Ectodermal cell (in vitro differentiated cells): Measurements from ENCODE around the gene GLA. TPM values are rescaled to one million over a fixed set of nuclear protein-coding genes. Genes with fewer than 3 reads are reported as not detected.

ENCODE experiments used
- H3K27ac ChIP-seq: 2 replicates; pipeline ENCODE4 v1.7.0; 2013; ENCODE audit warnings: mild to moderate bottlenecking, low read depth, low read length; ENCODE audit not compliant: insufficient read depth, poor library complexity, severe bottlenecking
- H3K27me3 ChIP-seq: 2 replicates; pipeline ENCODE4 v1.7.0; 2013; ENCODE audit warnings: mild to moderate bottlenecking, low read length; ENCODE audit not compliant: insufficient read depth, control insufficient read depth, poor library complexity, severe bottlenecking
- H3K36me3 ChIP-seq: one replicate; pipeline ENCODE4 v1.7.0; 2013; ENCODE audit warnings: low read length; ENCODE audit not compliant: control insufficient read depth, insufficient read depth
- H3K4me1 ChIP-seq: one replicate; pipeline ENCODE4 v1.7.0; 2013; ENCODE audit warnings: low read length; ENCODE audit not compliant: control insufficient read depth, insufficient read depth
- H3K4me3 ChIP-seq: 2 replicates; pipeline ENCODE4 v1.7.0; 2013; ENCODE audit warnings: low read depth, low read length, control low read depth; ENCODE audit not compliant: insufficient read depth
- H3K9me3 ChIP-seq: 2 replicates; pipeline ENCODE4 v1.7.0; 2013; ENCODE audit warnings: mild to moderate bottlenecking, low read length, moderate library complexity; ENCODE audit not compliant: control insufficient read depth
- WGBS, 2 experiments: methylation state at CpG; one replicate each; pipeline ENCODE4 v1.1.7; 2013; ENCODE audit warnings: missing lambda C conversion rate in 2 of 2; 5-methylcytosine and 5-hydroxymethylcytosine counted together
- polyA plus RNA-seq, 4 experiments: library from polyadenylated mRNA; stranded (reverse); fragments of 50-300 nt; gene quantifications; one replicate each; pipeline ENCODE4 v1.2.3, GENCODE V29; 2013

Gene GLA
- polyA plus RNA-seq (2013, experiment 1 of 4): 42.4 TPM
- 47.1 TPM for polyA plus RNA-seq (2013, experiment 2 of 4)
- polyA plus RNA-seq (2013, experiment 3 of 4): 34.9 TPM
- polyA plus RNA-seq (2013, experiment 4 of 4): 34.0 TPM

- WGBS, 2 experiments: 0% methylated on average over 36 to 38 of the region's 47 CpGs
- peak within 1 kb of the TSS; percentile 87 for H3K27ac ChIP-seq
- no peaks in the 10 kb centered on the region for H3K27me3 ChIP-seq
- H3K36me3 ChIP-seq: peaks cover 8% of the 10 kb centered on the region
- H3K9me3 ChIP-seq: no peaks in the 10 kb centered on the region
- no peaks in the 10 kb centered on the region for H3K4me1 ChIP-seq
- peak within 1 kb of the TSS; percentile 69 for H3K4me3 ChIP-seq
Measured at GRCh38 chrX:101407748-101408531, at the start of gene GLA, which contains the start of gene HNRNPH2. Gene GLA (minus strand): TSS chrX:101407925. CDS start chrX:101407903, 22 bp downstream. Gene HNRNPH2 (plus strand): TSS chrX:101408222. CDS start chrX:101411989, 3,767 bp downstream.

GRCh38 chrX:101452056-101452455, 44.3 kb upstream of the GLA start:
- no peak overlapping the region for H3K27ac ChIP-seq
- no peaks in the 10 kb centered on the region for H3K9me3 ChIP-seq
- no peaks in the 10 kb centered on the region for H3K36me3 ChIP-seq
- H3K4me3 ChIP-seq: no peak overlapping the region
- H3K4me1 ChIP-seq: no peaks in the 10 kb centered on the region
- 92 to 100% methylated on average over 1 to 3 of the region's 3 CpGs for WGBS, 2 experiments
- H3K27me3 ChIP-seq: no peaks in the 10 kb centered on the region

GRCh38 chrX:101450961-101451360, 43.2 kb upstream of the GLA start:
- Histone ChIP-seq H3K27ac (no peak overlapping the region), H3K9me3 (no peaks in the 10 kb centered on the region), H3K27me3 (no peaks in the 10 kb centered on the region), H3K4me3 (no peak overlapping the region), H3K4me1 (no peaks in the 10 kb centered on the region), H3K36me3 (no peaks in the 10 kb centered on the region)
- WGBS, 2 experiments: 80 to 84% methylated on average over 2 of the region's 2 CpGs

- H3K27ac ChIP-seq: no peak overlapping the region
- H3K4me3 ChIP-seq: no peak overlapping the region
- H3K27me3 ChIP-seq: no peaks in the 10 kb centered on the region
- no peaks in the 10 kb centered on the region for H3K36me3 ChIP-seq
- no peaks in the 10 kb centered on the region for H3K4me1 ChIP-seq
- WGBS, 2 experiments: 92 to 93% methylated on average over 2 of the region's 2 CpGs
- H3K9me3 ChIP-seq: no peaks in the 10 kb centered on the region
Measured at GRCh38 chrX:101450085-101450484, 42.4 kb upstream of the GLA start.

- Histone ChIP-seq H3K9me3 (no peaks in the 10 kb centered on the region), H3K27me3 (no peaks in the 10 kb centered on the region), H3K4me1 (no peaks in the 10 kb centered on the region), H3K27ac (no peak overlapping the region), H3K36me3 (no peaks in the 10 kb centered on the region), H3K4me3 (no peak overlapping the region)
- WGBS, 2 experiments: 100% methylated on average over 1 of the region's 1 CpG; no CpG with 5 or more reads in 1 of the 2 experiments
Measured at GRCh38 chrX:101449279-101449678, 41.6 kb upstream of the GLA start.

- Histone ChIP-seq H3K4me3 (no peak overlapping the region), H3K4me1 (no peaks in the 10 kb centered on the region), H3K27ac (no peak overlapping the region), H3K36me3 (peaks cover 12% of the 10 kb centered on the region), H3K9me3 (no peaks in the 10 kb centered on the region), H3K27me3 (no peaks in the 10 kb centered on the region)
- 100% methylated on average over 2 of the region's 2 CpGs for WGBS, 2 experiments
Measured at GRCh38 chrX:101442085-101442484, 34.4 kb upstream of the GLA start.

GRCh38 chrX:101430457-101431078, 22.8 kb upstream of the GLA start:
- WGBS, 2 experiments: 88 to 95% methylated on average over 2 of the region's 2 CpGs

GRCh38 chrX:101429934-101430333, 22.2 kb upstream of the GLA start:
- 89 to 100% methylated on average over 1 of the region's 1 CpG for WGBS, 2 experiments
- Histone ChIP-seq H3K36me3 (peaks cover 18% of the 10 kb centered on the region), H3K4me3 (no peak overlapping the region), H3K9me3 (no peaks in the 10 kb centered on the region), H3K4me1 (no peaks in the 10 kb centered on the region), H3K27me3 (no peaks in the 10 kb centered on the region), H3K27ac (no peak overlapping the region)

More at GRCh38 chrX:101430457-101431078, 22.8 kb upstream of the GLA start:
- Histone ChIP-seq H3K36me3 (peaks cover 18% of the 10 kb centered on the region), H3K27ac (no peak overlapping the region), H3K4me1 (no peaks in the 10 kb centered on the region), H3K27me3 (no peaks in the 10 kb centered on the region), H3K9me3 (no peaks in the 10 kb centered on the region), H3K4me3 (no peak overlapping the region)

GRCh38 chrX:101427954-101428353, 20.2 kb upstream of the GLA start:
- Histone ChIP-seq H3K27me3 (no peaks in the 10 kb centered on the region), H3K36me3 (peaks cover 18% of the 10 kb centered on the region), H3K4me1 (no peaks in the 10 kb centered on the region), H3K9me3 (no peaks in the 10 kb centered on the region), H3K27ac (no peak overlapping the region), H3K4me3 (no peak overlapping the region)
- WGBS, 2 experiments: no CpG with 5 or more reads among the region's 2 CpGs

- H3K4me1 ChIP-seq: no peaks in the 10 kb centered on the region
- H3K9me3 ChIP-seq: no peaks in the 10 kb centered on the region
- WGBS, 2 experiments: 86 to 91% methylated on average over 2 of the region's 2 CpGs
- H3K36me3 ChIP-seq: no peaks in the 10 kb centered on the region
- no peak overlapping the region for H3K27ac ChIP-seq
- H3K4me3 ChIP-seq: no peak overlapping the region
- H3K27me3 ChIP-seq: no peaks in the 10 kb centered on the region
Measured at GRCh38 chrX:101419489-101419888, 11.8 kb upstream of the GLA start.
